PC-9 (cell line): Measurements from ENCODE around the gene PRDM7.

ENCODE experiments used
- EZH2 ChIP-seq: fragments of 200-600 bp; sonication (generic); IDR thresholded peaks from 2 replicates; pipeline ENCODE4 v1.8.0; 2017; ENCODE audit warnings: antibody characterized with exemption, low read depth
- TF ChIP-seq, protein P1 (sequence below): fragments of 200-600 bp; sonication (generic); conservative IDR thresholded peaks from 2 replicates; pipeline ENCODE4 v1.6.1; 2017; ENCODE audit warnings: mixed run types, antibody characterized with exemption, mild to moderate bottlenecking, moderate library complexity

GRCh38 chr16:90008708-90009145, 68.4 kb downstream of the PRDM7 start:
- TF ChIP-seq, protein P1, sequence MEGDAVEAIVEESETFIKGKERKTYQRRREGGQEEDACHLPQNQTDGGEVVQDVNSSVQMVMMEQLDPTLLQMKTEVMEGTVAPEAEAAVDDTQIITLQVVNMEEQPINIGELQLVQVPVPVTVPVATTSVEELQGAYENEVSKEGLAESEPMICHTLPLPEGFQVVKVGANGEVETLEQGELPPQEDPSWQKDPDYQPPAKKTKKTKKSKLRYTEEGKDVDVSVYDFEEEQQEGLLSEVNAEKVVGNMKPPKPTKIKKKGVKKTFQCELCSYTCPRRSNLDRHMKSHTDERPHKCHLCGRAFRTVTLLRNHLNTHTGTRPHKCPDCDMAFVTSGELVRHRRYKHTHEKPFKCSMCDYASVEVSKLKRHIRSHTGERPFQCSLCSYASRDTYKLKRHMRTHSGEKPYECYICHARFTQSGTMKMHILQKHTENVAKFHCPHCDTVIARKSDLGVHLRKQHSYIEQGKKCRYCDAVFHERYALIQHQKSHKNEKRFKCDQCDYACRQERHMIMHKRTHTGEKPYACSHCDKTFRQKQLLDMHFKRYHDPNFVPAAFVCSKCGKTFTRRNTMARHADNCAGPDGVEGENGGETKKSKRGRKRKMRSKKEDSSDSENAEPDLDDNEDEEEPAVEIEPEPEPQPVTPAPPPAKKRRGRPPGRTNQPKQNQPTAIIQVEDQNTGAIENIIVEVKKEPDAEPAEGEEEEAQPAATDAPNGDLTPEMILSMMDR: no peak
- TF ChIP-seq EZH2: no peak
